UCSD-AML1 (cell line): ENCODE measurements around the gene PDIA6.
"Not testable (repeated sequence)": the region's sequence is repeated elsewhere in the genome, so short reads cannot be mapped to it uniquely, and the experiment has no call there.

Experiments
- DNase-seq: peaks from one replicate; lab custom pipeline; 2025; ENCODE audit not compliant: unreplicated experiment; lab: John Stamatoyannopoulos, UW

Gene PDIA6

DNA sequence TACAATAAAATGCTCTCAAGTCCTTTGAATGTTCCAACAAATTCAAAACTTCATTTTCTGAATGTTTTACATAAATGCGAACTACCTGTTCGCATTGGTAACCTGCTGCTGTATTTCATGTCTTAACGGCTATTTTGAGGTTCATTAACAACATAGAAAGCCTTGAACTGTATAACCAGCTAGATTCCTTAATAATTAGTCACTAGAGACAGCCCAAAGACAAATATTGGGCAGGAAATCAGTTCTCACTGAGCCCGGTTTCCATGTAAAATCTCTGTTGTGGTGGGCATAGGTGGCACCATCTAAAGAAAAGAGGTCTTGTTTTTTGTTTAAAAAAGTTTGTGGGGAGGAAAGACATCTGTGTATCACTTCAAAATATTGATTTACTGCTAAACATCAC is 29.2 kb downstream of the PDIA6 start:
- DNase-seq: no peak

DNA sequence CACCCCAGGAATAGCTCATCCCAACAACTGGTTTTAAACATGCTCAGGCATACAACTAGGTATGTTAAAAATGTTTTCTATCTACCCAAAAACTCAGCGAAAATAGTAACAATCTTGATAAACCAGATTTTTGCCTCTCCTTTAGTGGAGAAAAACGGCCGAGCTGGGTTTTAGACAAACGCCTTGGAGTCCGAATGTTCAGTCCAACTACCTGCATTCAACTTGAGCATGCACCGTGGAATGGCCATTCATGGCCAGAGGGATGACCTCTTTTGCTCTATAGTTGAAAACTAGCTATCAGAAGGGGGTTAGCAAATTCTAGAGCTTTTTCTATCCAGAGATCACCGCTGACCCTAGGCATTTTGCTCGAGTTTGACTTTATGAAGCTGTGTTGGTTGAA is 30.8 kb downstream of the PDIA6 start:
- no peak for DNase-seq

DNA sequence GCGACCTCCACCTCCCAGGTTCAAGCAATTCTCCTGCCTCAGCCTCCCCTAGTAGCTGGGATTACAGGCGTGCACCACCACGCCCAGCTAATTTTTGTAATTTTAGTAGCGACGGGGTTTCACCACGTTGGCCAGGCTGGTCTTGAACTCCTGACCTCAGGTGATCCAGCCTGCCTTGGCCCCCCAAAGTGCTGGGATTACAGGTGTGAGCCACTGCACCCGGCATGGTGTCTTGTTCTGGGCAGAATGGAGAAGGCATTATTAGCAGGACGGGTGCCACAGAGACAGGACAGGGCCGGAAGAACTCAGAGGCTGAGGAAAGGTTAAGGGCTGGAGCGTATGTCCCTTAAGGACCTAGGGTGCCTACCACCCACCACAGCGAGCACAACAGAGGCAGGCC is 31.8 kb downstream of the PDIA6 start:
- DNase-seq: not testable (repeated sequence)

DNA sequence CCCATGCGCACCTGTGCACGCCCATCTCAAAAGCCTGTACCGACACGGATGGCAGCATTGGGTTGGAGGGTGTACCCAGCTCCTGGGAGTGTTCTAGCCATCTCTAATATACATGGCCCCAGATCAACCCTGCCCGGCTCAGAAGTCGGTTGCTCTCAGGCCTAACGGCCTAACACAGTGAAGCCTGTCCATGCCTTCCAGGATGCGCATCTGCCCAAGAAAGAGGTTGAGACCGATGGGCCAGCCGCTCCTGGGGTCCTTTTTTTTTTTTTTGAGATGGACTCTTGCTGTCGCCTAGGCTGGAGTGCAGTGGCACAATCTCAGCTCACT is 32.1 kb downstream of the PDIA6 start:
- no peak for DNase-seq

DNA sequence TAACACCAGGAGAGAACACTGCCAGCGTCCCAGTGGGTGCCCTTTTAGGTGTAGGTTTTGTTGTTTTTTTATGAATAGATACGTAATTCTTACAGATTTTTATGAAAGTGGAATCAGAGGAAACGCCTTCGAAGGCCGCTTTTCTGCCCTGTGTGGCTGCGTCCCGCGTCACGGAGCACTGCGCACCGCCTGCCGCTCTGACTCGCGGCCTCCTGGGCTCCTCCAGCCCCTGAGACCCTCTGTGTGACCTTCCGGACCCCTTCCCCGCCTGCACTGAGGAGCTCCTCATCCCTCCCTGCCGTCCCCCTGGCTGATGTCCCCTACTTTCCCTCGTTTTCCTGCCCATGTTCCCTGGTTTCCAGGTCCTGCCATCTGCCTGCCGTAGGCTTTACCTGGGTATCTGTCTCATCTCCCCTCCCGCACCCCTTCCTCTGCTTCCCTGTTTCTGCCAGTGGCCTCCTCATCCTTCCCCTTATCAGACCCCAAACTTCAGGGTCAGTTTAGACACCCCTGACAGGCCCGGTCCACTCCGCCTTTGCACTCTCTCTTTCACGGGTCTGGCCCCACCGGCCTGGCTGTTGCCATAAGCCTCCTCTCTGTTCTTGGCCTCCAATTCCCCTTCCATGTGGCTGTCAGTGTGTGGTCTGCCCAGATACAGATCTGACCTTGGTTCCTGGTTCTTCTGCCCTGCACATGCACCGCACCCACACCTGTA is 32.7 kb downstream of the PDIA6 start:
- no peak for DNase-seq

DNA sequence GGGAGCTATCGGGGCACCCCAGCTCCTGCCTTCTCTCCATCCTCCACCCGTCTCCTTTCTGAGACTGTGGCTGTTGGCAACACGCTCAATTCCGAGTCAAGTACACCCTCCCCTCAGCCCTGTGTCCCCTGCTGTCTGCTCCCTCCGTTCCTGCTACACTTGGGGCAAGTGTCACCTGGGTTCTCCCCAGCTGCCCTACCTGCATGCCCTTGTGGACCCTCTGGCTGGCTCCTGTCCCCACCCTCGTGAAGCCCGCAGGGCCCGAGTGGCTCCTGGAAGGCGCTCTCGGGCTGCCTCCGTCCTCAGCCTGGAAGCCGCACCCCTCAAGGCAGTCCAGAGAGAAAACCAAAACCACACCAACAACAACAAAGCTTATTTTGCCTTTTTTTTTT is 33.9 kb downstream of the PDIA6 start:
- no peak for DNase-seq

DNA sequence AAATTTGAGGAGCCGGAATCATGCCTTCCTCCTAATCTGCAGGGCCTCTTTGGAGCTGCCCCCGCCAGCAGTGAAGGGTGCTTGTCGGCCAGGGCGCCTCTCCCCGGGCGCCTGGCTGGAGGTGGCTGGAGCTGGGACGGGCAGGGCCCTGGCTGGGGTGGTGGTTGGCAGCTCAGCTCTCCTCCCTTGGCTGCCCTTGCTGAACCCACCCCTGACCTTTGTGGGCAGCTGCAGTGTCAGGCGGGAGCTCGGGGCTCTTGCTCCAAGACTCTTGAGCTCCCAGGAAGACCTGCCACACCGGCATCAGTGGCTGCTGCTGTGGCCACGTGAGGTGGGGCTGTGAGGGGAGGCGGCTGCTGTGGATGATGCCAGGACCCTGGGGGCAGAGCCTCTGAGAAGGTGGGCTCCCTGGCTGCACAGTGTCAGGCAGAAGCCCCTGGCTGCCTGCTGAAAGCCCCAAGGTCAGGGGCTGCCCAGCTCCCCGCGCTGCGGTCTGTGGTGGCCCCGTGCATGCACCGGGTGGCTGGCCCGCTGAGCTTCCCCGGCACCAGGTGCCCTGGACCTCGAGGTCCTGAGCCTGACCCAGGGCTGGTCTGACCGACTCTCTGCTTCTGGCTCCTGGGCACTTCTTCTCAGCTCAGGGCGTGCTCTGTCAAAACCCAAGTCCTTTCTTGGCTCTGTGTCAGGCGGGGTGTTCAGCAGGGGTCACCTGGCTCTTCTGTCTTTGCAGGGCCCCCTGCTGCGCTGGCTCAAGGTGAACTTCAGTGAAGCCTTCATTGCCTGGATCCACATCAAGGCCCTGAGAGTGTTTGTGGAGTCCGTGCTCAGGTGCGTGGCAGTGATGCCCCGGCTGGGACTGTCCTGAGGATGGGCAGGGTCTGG is 34.5 kb downstream of the PDIA6 start:
- no peak for DNase-seq

DNA sequence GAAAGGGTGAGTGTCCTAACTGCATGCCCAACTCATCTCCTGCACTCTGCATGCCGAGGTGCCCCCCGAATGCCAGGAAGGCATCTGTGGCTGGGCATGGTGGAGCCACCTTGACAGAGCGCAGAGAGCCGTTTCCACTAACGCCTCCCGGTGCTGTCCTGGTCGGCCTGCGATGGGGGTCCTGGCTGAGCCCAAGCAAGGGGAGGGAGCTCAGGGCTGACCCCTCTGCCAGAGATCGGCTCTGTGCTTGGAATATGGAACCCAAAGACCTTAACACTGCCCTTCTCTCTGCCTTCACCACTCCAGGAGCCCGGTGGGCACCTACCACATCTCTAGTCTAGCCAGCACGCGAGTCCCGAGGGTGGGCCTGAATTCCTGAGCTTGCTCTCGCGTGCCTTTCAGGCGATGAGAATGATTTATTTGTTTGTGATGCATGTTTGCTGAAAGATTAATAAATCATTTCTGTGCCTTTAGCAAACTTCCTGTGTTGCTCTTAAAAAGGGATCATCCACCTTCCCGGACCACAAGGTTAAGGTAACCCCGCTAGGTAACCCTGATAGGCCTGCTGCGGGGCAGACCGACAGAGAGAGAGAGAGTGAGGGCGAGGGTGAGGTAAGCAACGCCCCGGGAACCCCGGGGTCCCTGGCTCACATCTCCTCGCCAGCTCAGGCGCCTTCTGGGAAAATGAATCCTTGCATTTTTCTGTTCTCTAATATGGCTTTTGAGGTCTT is 35.3 kb downstream of the PDIA6 start:
- DNase-seq: no peak

DNA sequence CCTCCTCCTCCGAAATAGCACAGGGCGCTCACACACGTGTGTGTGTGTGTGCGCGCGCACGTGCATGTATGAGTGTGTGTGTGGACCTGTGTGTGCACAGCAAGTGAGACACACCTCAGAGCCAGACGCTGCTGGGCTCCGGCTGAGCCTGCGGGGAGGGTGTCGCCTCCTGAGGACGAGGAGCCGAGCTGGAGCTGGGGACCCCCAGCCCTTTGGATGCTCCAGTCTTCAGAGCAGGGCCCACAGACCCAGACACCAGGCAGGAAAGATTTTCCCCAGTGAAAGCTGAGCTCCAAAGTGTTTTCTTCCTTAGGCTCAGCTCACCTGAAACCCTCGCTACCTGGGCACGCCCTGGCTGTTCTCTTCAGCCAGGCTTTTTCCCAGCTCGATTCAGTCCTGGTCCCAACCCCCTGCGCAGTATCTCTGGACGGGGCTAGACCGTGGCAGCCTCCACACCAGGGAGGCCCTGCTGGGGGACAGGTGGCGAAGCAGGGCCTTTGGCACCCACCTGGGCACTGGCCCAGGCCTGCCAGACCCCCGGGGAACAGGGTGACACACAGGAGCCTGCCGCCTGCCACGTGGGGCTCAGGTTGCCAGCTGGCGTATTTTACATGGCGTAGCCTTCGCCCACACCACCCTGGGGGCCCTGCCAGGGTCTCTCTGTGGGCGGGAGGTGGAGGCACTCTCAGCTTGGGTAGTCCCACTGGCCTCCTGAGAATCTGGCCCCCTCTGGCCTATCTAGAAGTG is 36.2 kb downstream of the PDIA6 start:
- DNase-seq: no peak

DNA sequence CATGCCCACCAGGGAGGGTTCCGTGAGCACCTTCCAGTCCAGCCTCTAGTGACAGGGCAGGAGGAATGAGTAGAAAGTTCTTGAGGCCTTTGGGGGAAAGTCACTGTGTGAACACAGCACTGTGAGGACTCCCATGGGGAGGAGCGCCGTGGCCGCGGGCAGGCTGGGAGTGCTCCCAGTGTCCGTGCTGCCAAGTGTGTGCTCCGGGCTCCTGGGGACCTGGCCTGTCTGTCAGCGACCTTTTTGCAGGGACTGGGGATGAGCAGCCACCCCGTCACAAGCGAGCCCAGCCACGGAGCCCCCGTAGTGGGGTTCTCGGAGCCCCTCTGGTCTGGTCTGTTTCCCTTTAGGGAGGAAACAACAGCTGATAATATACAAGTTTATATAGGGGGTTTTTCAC is 36.8 kb downstream of the PDIA6 start:
- DNase-seq: no peak

DNA sequence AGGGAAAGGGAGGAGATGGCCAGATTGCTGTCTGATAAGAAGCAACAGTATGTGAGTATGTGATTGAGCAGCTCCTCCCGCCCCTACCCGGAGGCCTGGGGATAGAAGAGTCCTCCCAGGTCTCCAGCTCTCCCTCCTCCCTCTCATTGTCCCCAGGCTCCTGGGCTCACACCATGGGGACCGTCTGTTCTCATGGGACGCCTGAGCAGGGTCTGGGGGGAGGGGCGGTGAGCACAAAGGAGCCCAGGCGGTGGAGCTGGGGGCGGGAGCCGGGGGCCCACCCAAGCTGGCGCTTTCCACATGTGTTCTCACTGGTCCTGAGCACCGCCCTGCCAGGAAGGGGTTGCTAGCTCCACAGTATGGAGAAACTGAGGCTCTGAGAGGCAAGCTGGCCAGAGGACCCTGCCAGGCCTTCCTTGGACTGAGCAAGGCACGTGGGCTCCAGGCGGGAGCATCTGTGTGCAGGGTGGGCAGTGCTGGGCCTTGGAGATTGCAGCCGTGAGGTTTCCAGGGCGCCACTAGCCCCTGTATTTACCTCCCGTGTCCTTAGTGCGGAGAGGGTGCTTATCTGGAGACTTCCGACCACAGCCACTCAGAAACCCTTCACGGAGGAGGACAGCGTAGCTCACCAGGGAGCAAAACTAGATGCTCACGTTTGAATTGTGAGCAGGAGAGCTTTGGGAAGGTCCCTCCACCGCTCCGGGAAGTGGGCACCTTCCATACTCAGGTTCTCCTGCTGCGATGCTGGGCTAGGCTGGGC is 37.4 kb downstream of the PDIA6 start:
- no peak for DNase-seq

DNA sequence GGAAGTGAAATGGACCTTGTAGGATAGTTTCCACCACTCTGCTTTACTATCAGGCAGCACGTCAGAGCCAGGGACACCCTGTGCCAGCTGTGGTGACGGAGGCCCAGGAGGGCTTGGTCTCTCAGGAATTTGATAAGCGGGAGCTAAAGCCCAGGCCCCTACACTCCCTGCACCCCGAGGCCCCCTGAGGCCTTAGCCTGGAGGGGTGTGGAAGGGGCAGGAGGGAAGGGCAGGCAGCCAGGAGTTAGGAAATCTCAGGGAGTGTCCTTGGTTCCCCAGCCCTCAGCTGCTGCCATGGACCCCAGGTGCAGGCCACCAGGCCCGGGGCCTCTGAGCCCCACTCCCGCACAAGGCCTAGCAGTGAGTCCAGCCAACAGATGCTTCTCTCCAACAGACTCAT is 38.2 kb downstream of the PDIA6 start:
- DNase-seq: no peak

DNA sequence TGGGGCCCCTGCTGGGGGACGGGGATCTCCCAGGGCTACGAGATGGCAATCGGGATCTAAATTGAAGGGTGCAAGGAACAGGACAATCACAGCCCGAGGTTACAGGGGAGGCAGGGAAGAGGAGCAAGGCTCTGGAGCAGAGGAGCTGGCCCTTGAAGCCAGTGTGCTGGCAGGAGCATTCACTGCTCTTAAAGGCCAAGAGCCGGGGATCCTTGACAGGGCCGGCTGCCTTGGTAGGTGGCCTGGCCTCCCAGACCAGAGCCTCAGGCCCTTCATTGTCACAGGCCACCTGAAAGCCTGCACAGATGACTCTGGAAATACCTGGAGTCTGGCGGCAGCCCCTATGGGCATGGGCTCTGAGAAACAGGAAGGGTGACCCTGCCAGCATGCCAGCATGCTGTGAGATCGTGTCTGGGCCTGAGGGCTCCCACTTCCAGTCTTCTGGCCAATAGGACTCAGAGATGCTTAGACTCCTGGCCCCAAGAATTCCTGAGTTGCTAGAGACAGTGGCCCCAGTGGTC is 38.7 kb downstream of the PDIA6 start:
- DNase-seq: no peak

DNA sequence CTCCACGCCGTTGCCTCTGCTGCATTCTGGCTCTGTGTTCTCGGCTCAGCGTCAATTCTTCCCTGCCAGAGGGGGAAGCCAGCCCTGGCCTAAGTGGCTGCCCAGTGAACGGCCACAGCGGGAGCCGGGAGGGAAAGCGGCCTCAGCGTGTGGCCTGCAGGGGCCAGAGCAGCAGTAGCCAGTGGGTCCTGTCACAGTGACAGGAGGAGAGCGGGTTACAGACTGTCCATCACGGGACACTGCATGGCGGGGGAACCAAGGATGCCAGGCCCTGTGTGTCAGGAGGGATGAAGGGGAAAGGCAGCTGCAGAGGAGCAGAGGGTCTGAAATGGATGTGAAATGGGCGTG is 39.7 kb downstream of the PDIA6 start:
- no peak for DNase-seq

DNA sequence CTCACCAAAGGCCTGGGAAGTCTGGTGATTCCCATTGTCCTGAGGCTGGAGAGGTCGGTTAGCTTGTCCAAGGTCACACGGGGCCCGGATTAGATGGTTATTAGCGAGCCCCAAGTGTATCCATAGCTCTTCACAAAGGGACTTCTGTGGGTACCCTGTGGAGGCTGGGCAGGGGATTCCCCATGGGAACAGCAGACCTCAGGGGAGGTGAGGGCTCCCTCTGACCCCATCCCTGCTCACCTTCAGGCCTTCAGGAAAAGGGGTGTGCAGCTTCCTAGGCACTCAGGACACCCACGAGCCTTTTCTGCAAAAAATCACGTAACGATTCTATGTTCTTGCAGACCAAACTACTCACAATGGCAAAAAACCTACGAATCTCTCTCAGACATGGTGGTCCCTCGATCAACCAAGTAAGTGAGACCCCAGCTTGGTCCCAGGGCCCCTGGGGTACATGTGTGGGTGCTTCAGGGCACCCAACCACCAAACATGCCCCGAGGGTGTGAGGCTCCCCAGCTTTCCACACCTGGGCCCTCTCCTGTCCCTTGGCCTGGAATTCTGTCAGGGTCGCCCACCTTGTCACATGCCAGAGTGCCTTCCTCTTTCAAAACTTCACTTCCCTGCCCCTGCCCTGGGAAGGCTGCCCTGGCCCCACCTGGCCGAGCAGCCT is 40.3 kb downstream of the PDIA6 start:
- no peak for DNase-seq

DNA sequence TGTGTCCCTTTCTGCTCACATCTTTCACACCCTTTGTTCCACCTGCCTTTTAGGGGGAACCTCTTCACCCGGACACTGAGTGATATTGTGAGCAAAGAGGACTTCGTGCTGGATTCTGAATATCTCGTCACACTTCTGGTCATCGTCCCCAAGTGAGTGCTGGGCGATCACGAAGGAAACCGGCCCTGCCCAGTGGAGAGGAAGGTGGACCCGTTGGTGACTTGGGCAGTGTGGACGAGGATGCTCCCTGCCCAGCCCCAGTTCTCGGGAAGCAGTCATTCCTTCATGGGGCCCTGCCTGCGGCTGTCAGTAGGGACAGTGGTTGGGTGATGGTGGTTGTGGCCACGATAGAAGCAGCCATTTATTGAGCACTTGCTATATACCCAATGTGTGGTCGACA is 40.8 kb downstream of the PDIA6 start:
- no peak for DNase-seq

DNA sequence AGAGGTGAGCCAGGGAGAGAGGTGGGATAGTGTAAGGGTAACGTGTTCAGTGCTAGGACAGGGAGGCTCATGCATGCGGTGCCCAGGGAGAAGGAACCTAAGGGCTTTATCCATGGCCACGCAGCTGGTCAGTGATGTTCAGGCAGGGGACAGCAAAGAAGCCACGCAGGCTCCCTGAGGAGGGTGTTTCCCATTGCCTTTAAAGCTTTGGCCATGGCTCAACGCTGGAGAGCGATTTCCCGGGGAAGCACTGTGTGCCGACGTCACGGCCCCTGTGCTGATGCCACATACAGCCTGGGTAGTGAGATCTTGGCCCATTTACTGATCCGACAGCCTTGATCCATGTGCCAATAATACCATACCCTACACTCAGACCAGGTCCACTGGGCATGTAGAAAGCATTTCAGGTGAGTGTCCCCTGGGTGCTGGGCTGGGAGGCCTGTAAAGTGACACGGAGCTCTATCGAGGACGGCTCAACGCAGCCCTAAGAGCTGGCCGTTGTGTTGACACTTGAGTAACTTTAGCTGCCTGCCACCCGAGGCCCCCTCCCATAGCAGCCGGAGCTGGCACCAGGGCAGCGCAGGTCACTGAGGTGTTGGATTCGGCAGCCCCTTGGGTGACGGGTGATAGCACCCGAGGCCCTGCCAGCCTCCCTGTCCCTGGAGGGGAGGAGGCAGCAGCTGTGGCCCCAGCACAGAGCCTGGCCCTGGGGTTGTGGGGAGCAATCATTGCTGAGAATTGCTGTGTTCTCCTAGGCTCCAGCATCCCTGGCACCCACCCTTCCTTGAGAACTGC is 41.4 kb downstream of the PDIA6 start:
- DNase-seq: no peak

DNA sequence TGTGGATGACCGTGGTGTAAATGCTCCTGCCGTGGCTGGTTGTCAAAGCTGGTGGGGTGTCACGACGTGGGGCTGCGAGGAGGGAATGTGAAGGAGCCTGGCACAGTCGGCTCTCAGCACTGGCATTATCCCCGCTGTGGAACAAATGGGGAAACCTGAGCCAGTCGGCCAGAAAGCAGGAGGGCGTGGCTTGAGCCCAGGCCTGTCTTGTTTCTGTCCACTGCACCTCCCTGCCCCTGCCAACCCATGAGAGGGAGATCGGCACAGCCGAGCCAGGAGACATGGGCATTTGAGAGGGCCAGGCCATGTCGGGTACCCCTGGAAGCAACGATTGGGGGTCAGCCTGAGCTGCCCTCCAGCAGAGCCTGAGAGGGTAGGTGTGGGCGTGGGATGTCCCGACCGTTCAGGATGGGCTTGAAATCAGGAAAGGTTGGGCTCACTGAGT is 44.5 kb downstream of the PDIA6 start:
- no peak for DNase-seq

DNA sequence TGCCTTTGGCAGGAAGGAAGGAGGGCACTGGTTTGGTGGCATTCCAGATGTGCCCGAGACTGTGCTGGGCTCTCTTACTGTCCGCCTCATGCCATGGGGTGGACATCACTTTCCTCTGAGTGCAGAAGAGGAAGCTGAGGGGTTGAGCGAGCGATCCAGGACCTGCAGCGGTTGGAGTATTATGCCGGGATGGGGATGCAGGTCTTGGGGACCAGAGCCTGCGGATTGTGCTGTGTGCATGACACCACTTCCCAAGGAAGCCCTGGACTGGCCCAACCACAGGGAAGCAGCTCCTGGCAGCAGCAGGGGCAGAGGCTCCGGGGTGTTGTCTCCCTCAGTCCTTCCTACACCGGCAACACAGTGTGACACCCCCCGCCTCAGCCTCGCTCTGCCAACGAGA is 46.7 kb downstream of the PDIA6 start:
- DNase-seq: no peak
